Omental fat pad (tissue), 4 donors: ENCODE data around the gene ETV4. TPM values are rescaled to one million over a fixed set of nuclear protein-coding genes. Genes with fewer than 3 reads are reported as not detected.

ENCODE experiments used
- ATAC-seq: fragments of 150-250 bp; one replicate; pipeline ENCODE4 v1.9.1; 2016; ENCODE audit warnings: mild to moderate bottlenecking, moderate library complexity; ENCODE audit not compliant: low FRiP score
- DNase-seq: peaks from one replicate; pipeline ENCODE4 v3.0.0-alpha.2; 2019; ENCODE audit warnings: low spot score
- CTCF ChIP-seq, 3 donors: fragments of 450-650 bp; IDR thresholded peaks; one replicate each; pipeline ENCODE4 v1.5.1; 2016 to 2017; ENCODE audit warnings: antibody characterized with exemption in 3 of 3, mild to moderate bottlenecking in 3 of 3, moderate library complexity in 2 of 3
- total RNA-seq, 4 donors: library from RNA; depleted of rRNA; stranded (reverse); fragments of >200 nt; gene quantifications; one replicate each; pipeline ENCODE4 v1.1.0, GENCODE V29; 2016

Gene ETV4
- total RNA-seq, 4 donors from 2014 or later: 0.37 to 1.3 TPM; not detected in 2

- DNase-seq (no peak), ATAC-seq (no peak)
- TF ChIP-seq CTCF (IDR thresholded peaks at IDR 0.05): no peak
These were observed 32.8 kb upstream of the ETV4 start for GRCh38 chr17:43578699-43579565.

- no peak for DNase-seq
- TF ChIP-seq CTCF (IDR thresholded peaks at IDR 0.05): no peak
These were observed 32.2 kb upstream of the ETV4 start for GRCh38 chr17:43578404-43578698.

GRCh38 chr17:43577664-43578403 lies 31.7 kb upstream of the ETV4 start:
- no peak for TF ChIP-seq CTCF (IDR thresholded peaks at IDR 0.05)
- ATAC-seq (no peak), DNase-seq (no peak)

More at GRCh38 chr17:43578404-43578698, 32.2 kb upstream of the ETV4 start:
- ATAC-seq: no peak

GRCh38 chr17:43576563-43577229 lies 30.6 kb upstream of the ETV4 start:
- ATAC-seq: peak; percentile 45
- DNase-seq: peak; percentile 36
- TF ChIP-seq CTCF (IDR thresholded peaks at IDR 0.05): peak in 2 of 3 donors; percentile 40 to 94

GRCh38 chr17:43574896-43575525 lies 28.9 kb upstream of the ETV4 start:
- DNase-seq (no peak), ATAC-seq (no peak)
- TF ChIP-seq CTCF (IDR thresholded peaks at IDR 0.05): no peak

- TF ChIP-seq CTCF (IDR thresholded peaks at IDR 0.05): no peak
- no peak for ATAC-seq
- DNase-seq: no peak
These were observed 28.2 kb upstream of the ETV4 start for GRCh38 chr17:43574348-43574747.
